Transverse colon (tissue), 4 donors: ENCODE measurements around the gene TBC1D10B. TPM values are rescaled to one million over a fixed set of nuclear protein-coding genes. Genes with fewer than 3 reads are reported as not detected.

Source experiments
- DNase-seq: peaks from one replicate; pipeline ENCODE4 v3.0.0-alpha.2; 2019
- H3K27ac ChIP-seq, 4 donors: fragments of 200-600 bp; sonication (generic); 2 replicates each; pipeline ENCODE4 v1.5.1; 2016 to 2018; ENCODE audit warnings: inconsistent platforms in 4 of 4
- H3K27me3 ChIP-seq: fragments of 200-600 bp; sonication (generic); 2 replicates; pipeline ENCODE4 v1.5.1; 2017; ENCODE audit warnings: inconsistent platforms
- H3K36me3 ChIP-seq, 4 donors: fragments of 200-600 bp; sonication (generic); 2 replicates each; pipeline ENCODE4 v1.5.1; 2017 to 2019; ENCODE audit warnings: inconsistent platforms in 4 of 4
- H3K4me1 ChIP-seq, 4 donors: fragments of 200-600 bp; sonication (generic); 2 replicates each; pipeline ENCODE4 v1.5.1; 2017 to 2020; ENCODE audit warnings: inconsistent platforms in 4 of 4
- H3K4me3 ChIP-seq, 4 donors: fragments of 200-600 bp; sonication (generic); 1 replicate in 1 of 4; 2 replicates in 3 of 4; pipeline versions ENCODE4 v1.5.1 to v1.6.1; 2017 to 2019; ENCODE audit warnings: inconsistent platforms in 4 of 4
- H3K9me3 ChIP-seq, 2 donors: fragments of 200-600 bp; sonication (generic); 2 replicates each; pipeline ENCODE4 v1.5.1; 2017 to 2019; ENCODE audit warnings: inconsistent platforms in 2 of 2
- CTCF ChIP-seq, 5 experiments: fragments of 200-600 bp in 3 of 5; fragments of 450-650 bp in 2 of 5; sonication (generic) in 3 of 5; IDR thresholded peaks; 1 replicate in 2 of 5; 2 replicates in 3 of 5; pipeline ENCODE4 v1.5.1; 2016 to 2017; ENCODE audit warnings: antibody characterized with exemption in 5 of 5, inconsistent platforms in 3 of 5, mild to moderate bottlenecking in 2 of 5, moderate library complexity in 1 of 5
- EP300 ChIP-seq: sonication (generic); formaldehyde crosslinking; IDR thresholded peaks from one replicate; pipeline ENCODE4 v1.6.1; 2017; ENCODE audit warnings: antibody characterized with exemption, low read depth
- POLR2A ChIP-seq: fragments of 450-650 bp; IDR thresholded peaks from one replicate; pipeline ENCODE4 v1.6.1; 2016; ENCODE audit warnings: antibody characterized with exemption, mild to moderate bottlenecking, moderate library complexity
- POLR2AphosphoS5 ChIP-seq, 3 donors: sonication (generic); formaldehyde crosslinking; IDR thresholded peaks; one replicate each; pipeline ENCODE4 v1.6.1; 2016; ENCODE audit warnings: antibody characterized with exemption in 3 of 3
- WGBS, 2 donors: methylation state at CpG; one replicate each; pipeline ENCODE4 v1.1.5; 2018; ENCODE audit warnings: low coverage in 1 of 2; 5-methylcytosine and 5-hydroxymethylcytosine counted together
- in situ Hi-C, 4 donors: fragments of 200-750 bp; cut with MboI; loops; one replicate each; pipeline versions ENCODE4 v1.15.0 to v1.15.1; 2017; ENCODE audit warnings: low sequenced_read_pairs in 3 of 4, low pct_ligation_motif_present in 1 of 4, low pct_unique_long_range_greater_than_20kb in 1 of 4
- intact Hi-C: fragments of 100-400 bp; cut with DNase I; formaldehyde crosslinking; loops from one replicate; pipeline ENCODE4 v1.15.1; 2023; ENCODE audit warnings: low total_unique reads
- total RNA-seq, 4 donors: library from RNA; depleted of rRNA; stranded (reverse); fragments of >200 nt; gene quantifications; one replicate each; pipeline ENCODE4 v1.1.0, GENCODE V29; 2016

TBC1D10B gene
- total RNA-seq, 4 donors from 2014 or later: 32.5 to 62.9 (median 40.3) TPM

DNA sequence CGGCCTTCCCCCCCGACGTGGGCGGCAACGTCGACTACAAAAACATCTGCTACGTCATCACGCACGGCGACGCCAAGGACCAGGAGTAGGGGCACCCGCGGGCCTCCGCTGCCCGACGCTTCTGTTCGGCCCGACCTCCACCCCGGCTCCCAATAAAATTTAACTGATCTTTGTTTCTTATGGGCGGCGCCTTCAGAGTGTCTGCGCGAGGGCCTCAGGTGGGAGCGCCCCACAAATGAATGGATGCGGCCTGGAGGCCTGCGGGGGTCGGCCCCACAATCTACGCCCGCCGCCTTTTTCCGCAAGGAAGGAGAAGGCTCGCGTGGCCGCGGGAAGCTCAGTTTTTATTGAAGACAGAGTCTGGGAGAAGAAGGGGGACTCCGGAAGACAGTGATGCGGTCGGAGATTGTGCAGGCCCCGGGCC lies 7.5 kb upstream of the TBC1D10B start:
- 1% methylated on average over 39 of the region's 39 CpGs; no CpG with 5 or more reads in 1 of the 2 donors for WGBS, 2 donors
- H3K4me1 ChIP-seq: peaks cover 10 to 20% (median 16%) of the 10 kb centered on the region in 4 donors
- peak overlapping the region; percentile 34 to 68 (median 64) for H3K4me3 ChIP-seq
- H3K27ac ChIP-seq: peak overlapping the region; percentile 96 to 100 (median 100)
- intact Hi-C loops: no loop called here
- no peak for TF ChIP-seq CTCF (IDR thresholded peaks at IDR 0.05)
- peak; percentile 72 for TF ChIP-seq POLR2A
- TF ChIP-seq POLR2AphosphoS5 (IDR thresholded peaks at IDR 0.05): peak in 2 of 3 donors; percentile 73 to 82
- TF ChIP-seq EP300: no peak
- H3K27me3 ChIP-seq: no peaks in the 10 kb centered on the region
- H3K9me3 ChIP-seq: no peaks in the 10 kb centered on the region
- peak; percentile 94 for DNase-seq
- in situ Hi-C loops: no loop called here
- H3K36me3 ChIP-seq: no peaks in the 10 kb centered on the region

- Histone ChIP-seq H3K4me1 (peaks cover 10 to 20% (median 16%) of the 10 kb centered on the region in 4 donors), H3K4me3 (peak overlapping the region in 3 of 4 donors; percentile 61 to 68 (median 66)), H3K27ac (peak overlapping the region; percentile 96 to 100 (median 100)), H3K27me3 (no peaks in the 10 kb centered on the region), H3K36me3 (no peaks in the 10 kb centered on the region), H3K9me3 (no peaks in the 10 kb centered on the region)
- in situ Hi-C loops: no loop called here
- DNase-seq: no peak
- 19 to 30% methylated on average over 4 to 29 of the region's 29 CpGs for WGBS, 2 donors
- intact Hi-C loops: no loop called here
- TF ChIP-seq EP300 (no peak), POLR2A (no peak), CTCF (IDR thresholded peaks at IDR 0.05) (no peak), POLR2AphosphoS5 (IDR thresholded peaks at IDR 0.05) (no peak)
Measured at GRCh38 chr16:30377050-30377811, 6.9 kb upstream of the TBC1D10B start.

GRCh38 chr16:30376461-30376902 lies 6.2 kb upstream of the TBC1D10B start:
- H3K27ac ChIP-seq: peak overlapping the region; percentile 96 to 100 (median 100)
- no peaks in the 10 kb centered on the region for H3K9me3 ChIP-seq
- no peak overlapping the region for H3K4me3 ChIP-seq
- no peak for DNase-seq
- H3K36me3 ChIP-seq: no peaks in the 10 kb centered on the region
- H3K27me3 ChIP-seq: no peaks in the 10 kb centered on the region
- H3K4me1 ChIP-seq: peaks cover 10 to 22% (median 17%) of the 10 kb centered on the region in 4 donors
- WGBS, 2 donors: 90% methylated on average over 8 of the region's 8 CpGs; no CpG with 5 or more reads in 1 of the 2 donors
- no peak for TF ChIP-seq CTCF (IDR thresholded peaks at IDR 0.05)
- no peak for TF ChIP-seq POLR2A
- no peak for TF ChIP-seq EP300
- TF ChIP-seq POLR2AphosphoS5 (IDR thresholded peaks at IDR 0.05): no peak
- in situ Hi-C loops (no loop called here), intact Hi-C loops (no loop called here)

DNA sequence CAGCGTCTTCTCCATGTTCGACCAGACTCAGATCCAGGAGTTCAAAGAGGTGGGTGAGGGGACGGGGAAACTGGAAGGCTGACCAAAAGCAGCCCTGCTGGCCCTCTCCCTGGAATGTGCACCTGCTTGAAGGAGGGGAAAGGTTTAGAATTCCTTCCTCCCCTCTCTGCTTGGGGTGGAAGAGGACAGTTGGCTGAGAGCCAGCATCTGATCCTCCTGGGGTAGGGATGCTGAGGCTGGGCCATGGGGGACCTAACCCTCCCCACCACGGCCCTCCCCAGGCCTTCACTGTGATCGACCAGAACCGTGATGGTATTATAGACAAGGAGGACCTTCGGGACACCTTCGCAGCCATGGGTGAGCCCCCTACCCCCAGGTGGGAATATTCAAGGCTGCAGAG lies 5.6 kb upstream of the TBC1D10B start:
- Histone ChIP-seq H3K4me1 (peaks cover 10 to 25% (median 21%) of the 10 kb centered on the region in 4 donors), H3K27me3 (no peaks in the 10 kb centered on the region), H3K9me3 (no peaks in the 10 kb centered on the region), H3K4me3 (no peak overlapping the region), H3K36me3 (no peaks in the 10 kb centered on the region), H3K27ac (peak overlapping the region in 3 of 4 donors; percentile 96 to 100 (median 99))
- 95 to 100% methylated on average over 1 to 8 of the region's 8 CpGs for WGBS, 2 donors
- in situ Hi-C loops: no loop called here
- DNase-seq: no peak
- TF ChIP-seq POLR2A: no peak
- TF ChIP-seq POLR2AphosphoS5 (IDR thresholded peaks at IDR 0.05): no peak
- no peak for TF ChIP-seq CTCF (IDR thresholded peaks at IDR 0.05)
- TF ChIP-seq EP300: no peak
- intact Hi-C loops: no loop called here
